Tibial nerve (tissue), 4 donors: ENCODE results near the gene PHLPP2. TPM values are rescaled to one million over a fixed set of nuclear protein-coding genes. Genes with fewer than 3 reads are reported as not detected.
A peak's percentile ranks its signal among the peaks of the same experiment; 100 is the strongest.

Experiments
- DNase-seq, 2 donors: peaks; one replicate each; pipeline ENCODE4 v3.0.0-alpha.2; 2019; ENCODE audit warnings: low spot score in 2 of 2
- H3K27ac ChIP-seq, 4 donors: fragments of 200-600 bp; sonication (generic) in 3 of 4; one replicate each; pipeline ENCODE4 v1.5.1; 2017 to 2019; ENCODE audit warnings: mild to moderate bottlenecking in 1 of 4
- H3K27me3 ChIP-seq, 2 donors: fragments of 200-600 bp; sonication (generic) in 1 of 2; one replicate each; pipeline versions ENCODE4 v1.5.1 to v1.6.0; 2017 to 2019
- H3K36me3 ChIP-seq, 3 donors: fragments of 200-600 bp; sonication (generic); one replicate each; pipeline ENCODE4 v1.5.1; 2018 to 2019
- H3K4me1 ChIP-seq, 4 donors: fragments of 200-600 bp; sonication (generic) in 3 of 4; one replicate each; pipeline ENCODE4 v1.5.1; 2017 to 2019
- H3K4me3 ChIP-seq, 4 donors: fragments of 200-600 bp; sonication (generic) in 3 of 4; one replicate each; pipeline ENCODE4 v1.5.1; 2017 to 2019; ENCODE audit warnings: mild to moderate bottlenecking in 1 of 4, moderate library complexity in 1 of 4
- H3K9me3 ChIP-seq, 4 donors: fragments of 200-600 bp; sonication (generic) in 3 of 4; one replicate each; pipeline ENCODE4 v1.5.1; 2017 to 2019
- EP300 ChIP-seq, 2 donors: sonication (generic); formaldehyde crosslinking; IDR thresholded peaks; one replicate each; pipeline ENCODE4 v1.6.1; 2017; ENCODE audit warnings: antibody characterized with exemption in 2 of 2, mild to moderate bottlenecking in 1 of 2
- POLR2A ChIP-seq, 2 donors: fragments of 450-650 bp; IDR thresholded peaks; one replicate each; pipeline ENCODE4 v1.6.1; 2017; ENCODE audit warnings: antibody characterized with exemption in 2 of 2, mild to moderate bottlenecking in 2 of 2, moderate library complexity in 2 of 2
- WGBS, 2 donors: methylation state at CpG; one replicate each; pipeline ENCODE4 v1.1.5; 2018; 5-methylcytosine and 5-hydroxymethylcytosine counted together
- total RNA-seq, 4 donors: library from RNA; depleted of rRNA; stranded (reverse); fragments of >200 nt; gene quantifications; one replicate each; pipeline ENCODE4 v1.1.0, GENCODE V29; 2016
- TF ChIP-seq, protein P1 (sequence below), 5 experiments: fragments of 200-600 bp in 3 of 5; fragments of 450-650 bp in 2 of 5; sonication (generic) in 3 of 5; IDR thresholded peaks; one replicate each; pipeline ENCODE4 v1.5.1; 2016 to 2019; ENCODE audit warnings: antibody characterized with exemption in 5 of 5, mild to moderate bottlenecking in 3 of 5, moderate library complexity in 2 of 5

The PHLPP2 gene
- total RNA-seq, 4 donors from 2014 or later, result 13.8 to 18.2 (median 16.2) TPM

DNA sequence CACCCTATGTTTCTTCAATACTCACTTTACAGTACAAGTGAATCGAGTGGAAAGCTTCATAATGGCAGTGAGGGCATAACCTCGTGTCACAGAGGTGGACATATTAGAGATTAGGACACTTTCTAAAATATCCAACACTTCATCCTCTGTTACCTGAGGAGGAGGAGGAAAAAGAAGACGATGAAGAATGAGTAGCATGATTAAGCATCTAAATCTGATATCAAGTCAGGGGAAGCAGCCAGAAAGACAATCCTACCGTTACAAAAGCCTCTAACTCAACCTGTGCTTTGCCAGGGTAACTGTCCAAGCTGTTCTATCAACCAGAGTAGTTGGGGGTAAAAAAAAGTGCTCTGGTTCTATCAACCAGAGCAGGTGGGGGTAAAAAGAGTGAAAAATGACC, 23.7 kb upstream of the PHLPP2 start:
- 78 to 86% methylated on average over 4 of the region's 4 CpGs for WGBS, 2 donors
- peaks cover 0 to 81% (median 15%) of the 10 kb centered on the region in 3 donors for H3K36me3 ChIP-seq
- H3K27ac ChIP-seq, result no peak overlapping the region

DNA sequence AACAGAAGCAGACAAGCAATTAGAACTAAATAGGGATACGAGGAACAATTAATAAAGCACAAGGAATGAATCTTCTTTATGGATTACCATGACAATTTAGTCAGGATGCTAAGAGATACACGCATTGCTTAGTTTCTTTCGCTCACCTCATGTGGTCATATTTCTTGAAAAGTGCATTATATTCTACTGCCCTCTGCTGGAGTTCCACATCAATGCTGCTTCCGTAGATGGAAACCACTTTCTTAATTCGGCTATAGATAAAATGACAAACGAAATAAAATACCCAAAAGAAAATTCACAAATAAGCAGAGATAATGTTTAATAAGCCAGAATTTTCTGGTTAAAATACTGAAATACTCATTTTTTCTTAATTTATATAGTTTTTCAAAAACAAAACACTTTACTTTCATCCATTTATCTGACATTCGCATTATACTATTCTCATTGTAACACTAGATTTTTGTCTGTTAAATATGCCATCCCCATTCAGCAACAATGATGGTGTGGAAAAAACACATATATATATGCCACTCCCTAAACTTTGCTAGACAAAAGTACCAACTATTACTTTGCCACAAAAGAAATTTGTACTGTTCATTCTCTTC, 22.0 kb upstream of the PHLPP2 start:
- H3K36me3 ChIP-seq, result peaks cover 0 to 93% (median 13%) of the 10 kb centered on the region in 3 donors

More for the DNA sequence above, 23.7 kb upstream of the PHLPP2 start:
- no peak for TF ChIP-seq POLR2A (IDR thresholded peaks at IDR 0.05)
- no peak for TF ChIP-seq EP300 (IDR thresholded peaks at IDR 0.05)
- TF ChIP-seq, protein P1, sequence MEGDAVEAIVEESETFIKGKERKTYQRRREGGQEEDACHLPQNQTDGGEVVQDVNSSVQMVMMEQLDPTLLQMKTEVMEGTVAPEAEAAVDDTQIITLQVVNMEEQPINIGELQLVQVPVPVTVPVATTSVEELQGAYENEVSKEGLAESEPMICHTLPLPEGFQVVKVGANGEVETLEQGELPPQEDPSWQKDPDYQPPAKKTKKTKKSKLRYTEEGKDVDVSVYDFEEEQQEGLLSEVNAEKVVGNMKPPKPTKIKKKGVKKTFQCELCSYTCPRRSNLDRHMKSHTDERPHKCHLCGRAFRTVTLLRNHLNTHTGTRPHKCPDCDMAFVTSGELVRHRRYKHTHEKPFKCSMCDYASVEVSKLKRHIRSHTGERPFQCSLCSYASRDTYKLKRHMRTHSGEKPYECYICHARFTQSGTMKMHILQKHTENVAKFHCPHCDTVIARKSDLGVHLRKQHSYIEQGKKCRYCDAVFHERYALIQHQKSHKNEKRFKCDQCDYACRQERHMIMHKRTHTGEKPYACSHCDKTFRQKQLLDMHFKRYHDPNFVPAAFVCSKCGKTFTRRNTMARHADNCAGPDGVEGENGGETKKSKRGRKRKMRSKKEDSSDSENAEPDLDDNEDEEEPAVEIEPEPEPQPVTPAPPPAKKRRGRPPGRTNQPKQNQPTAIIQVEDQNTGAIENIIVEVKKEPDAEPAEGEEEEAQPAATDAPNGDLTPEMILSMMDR (IDR thresholded peaks at IDR 0.05), result no peak
- no peak for DNase-seq
- Histone ChIP-seq H3K9me3 (no peaks in the 10 kb centered on the region), H3K4me1 (no peaks in the 10 kb centered on the region), H3K4me3 (no peak overlapping the region), H3K27me3 (no peaks in the 10 kb centered on the region)

DNA sequence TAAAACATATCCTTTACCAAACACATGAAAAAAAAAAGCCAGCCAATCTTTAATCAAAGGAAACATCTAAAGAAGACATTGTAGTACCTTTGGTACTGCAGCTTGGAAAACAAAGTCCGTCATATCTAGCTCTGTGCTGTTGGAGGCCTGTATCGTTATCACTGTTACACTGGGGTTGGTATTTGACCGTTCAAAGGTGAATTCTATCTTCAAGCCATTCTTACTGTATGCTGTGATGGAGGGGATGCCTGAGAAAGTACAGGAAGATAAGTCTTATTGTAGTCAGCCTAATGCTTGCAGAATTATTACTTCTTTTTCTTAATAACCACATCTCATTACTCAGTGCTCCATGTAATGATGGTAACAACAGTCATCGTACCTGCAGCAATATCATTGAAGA, 14.4 kb upstream of the PHLPP2 start:
- TF ChIP-seq, protein P1 (IDR thresholded peaks at IDR 0.05), result no peak
- no peak for TF ChIP-seq EP300 (IDR thresholded peaks at IDR 0.05)
- Histone ChIP-seq H3K4me1 (no peaks in the 10 kb centered on the region), H3K9me3 (no peaks in the 10 kb centered on the region), H3K27me3 (no peaks in the 10 kb centered on the region), H3K36me3 (peaks cover 0 to 85% (median 4%) of the 10 kb centered on the region in 3 donors), H3K27ac (no peak overlapping the region), H3K4me3 (no peak overlapping the region)
- 94 to 96% methylated on average over 4 of the region's 4 CpGs for WGBS, 2 donors
- no peak for DNase-seq

More for the DNA sequence above, 22.0 kb upstream of the PHLPP2 start:
- H3K4me3 ChIP-seq, result no peak overlapping the region
- no peaks in the 10 kb centered on the region for H3K27me3 ChIP-seq
- H3K9me3 ChIP-seq, result no peaks in the 10 kb centered on the region
- no peak for DNase-seq
- TF ChIP-seq, protein P1 (IDR thresholded peaks at IDR 0.05), result peak; percentile 31 to 60 (median 56)
- TF ChIP-seq POLR2A (IDR thresholded peaks at IDR 0.05), result no peak
- H3K4me1 ChIP-seq, result no peaks in the 10 kb centered on the region
- WGBS, 2 donors, result 58 to 64% methylated on average over 7 of the region's 7 CpGs
- no peak overlapping the region for H3K27ac ChIP-seq

DNA sequence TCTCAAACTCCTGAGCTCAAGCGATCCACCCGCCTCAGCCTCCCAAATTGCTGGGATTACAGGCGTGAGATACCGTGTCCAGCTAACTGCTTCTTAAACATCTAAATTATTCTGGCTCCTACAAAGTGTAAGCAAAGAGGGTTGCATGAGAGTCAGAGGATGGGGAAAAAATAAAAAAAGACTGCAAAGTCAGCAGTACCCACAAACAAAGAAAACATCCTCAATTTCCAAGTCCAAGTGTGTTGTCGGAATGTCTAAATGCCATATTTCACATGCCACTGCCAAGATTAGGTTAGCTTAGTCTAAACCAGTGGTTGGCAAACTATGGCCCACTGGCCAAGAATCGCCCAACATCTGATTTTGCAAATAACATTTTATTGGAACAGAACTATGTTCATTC, 13.0 kb upstream of the PHLPP2 start:
- TF ChIP-seq EP300 (IDR thresholded peaks at IDR 0.05) (no peak), POLR2A (IDR thresholded peaks at IDR 0.05) (no peak)
- TF ChIP-seq, protein P1 (IDR thresholded peaks at IDR 0.05), result no peak
- Histone ChIP-seq H3K27me3 (no peaks in the 10 kb centered on the region), H3K27ac (no peak overlapping the region), H3K4me1 (no peaks in the 10 kb centered on the region), H3K9me3 (no peaks in the 10 kb centered on the region), H3K36me3 (peaks cover 0 to 85% (median 9%) of the 10 kb centered on the region in 3 donors), H3K4me3 (no peak overlapping the region)
- 96 to 97% methylated on average over 6 of the region's 6 CpGs for whole genome bisulfite sequencing, 2 donors
- no peak for DNase-seq

DNA sequence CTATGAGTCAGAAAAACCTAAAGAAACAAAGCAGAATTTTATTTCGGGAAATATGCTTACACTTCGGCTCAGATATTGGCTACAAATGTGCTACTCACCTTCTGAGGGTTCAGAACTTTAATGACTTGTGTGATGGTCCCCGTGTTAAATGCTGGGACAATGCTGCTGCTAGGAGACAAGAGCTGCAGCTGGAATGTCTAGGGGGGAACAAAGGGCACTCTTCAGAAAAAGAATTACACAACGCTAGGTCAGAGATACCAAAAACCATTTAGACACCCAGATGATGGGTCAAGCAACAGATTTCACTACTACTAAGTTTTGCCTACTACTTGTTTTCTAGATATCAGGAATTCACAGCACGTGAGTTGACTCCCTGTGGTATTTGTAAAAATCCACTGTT, 10.0 kb upstream of the PHLPP2 start:
- H3K27ac ChIP-seq, result no peak overlapping the region
- no peaks in the 10 kb centered on the region for H3K27me3 ChIP-seq
- no peak overlapping the region for H3K4me3 ChIP-seq
- H3K36me3 ChIP-seq, result peaks cover 0 to 76% (median 10%) of the 10 kb centered on the region in 3 donors
- 60 to 64% methylated on average over 5 of the region's 5 CpGs for WGBS, 2 donors
- TF ChIP-seq POLR2A (IDR thresholded peaks at IDR 0.05) (no peak), EP300 (IDR thresholded peaks at IDR 0.05) (no peak)
- TF ChIP-seq, protein P1 (IDR thresholded peaks at IDR 0.05), result no peak
- no peaks in the 10 kb centered on the region for H3K4me1 ChIP-seq
- no peaks in the 10 kb centered on the region for H3K9me3 ChIP-seq
- no peak for DNase-seq
